WERI-Rb-1 (cell line): ENCODE data around the gene CAMK4.

Source experiments
- DNase-seq: peaks from one replicate; pipeline ENCODE4 v3.0.0-alpha.2; 2020
- H3K27ac ChIP-seq: fragments of 250-450 bp; sonication (Bioruptor Pico); 2 replicates; pipeline ENCODE4 v1.5.1; 2020; ENCODE audit warnings: mild to moderate bottlenecking, moderate library complexity
- H3K27me3 ChIP-seq: fragments of 250-450 bp; sonication (Bioruptor Pico); 2 replicates; pipeline ENCODE4 v1.5.1; 2021; ENCODE audit warnings: mild to moderate bottlenecking, low read depth, moderate library complexity; ENCODE audit not compliant: insufficient read depth, severe bottlenecking
- H3K36me3 ChIP-seq: fragments of 250-450 bp; sonication (Bioruptor Pico); 2 replicates; pipeline ENCODE4 v1.5.1; 2020; ENCODE audit warnings: mild to moderate bottlenecking, moderate library complexity
- H3K4me3 ChIP-seq: 2 replicates; pipeline ENCODE4 v1.5.1; 2011; ENCODE audit warnings: low read depth, mild to moderate bottlenecking, control low read depth, low read length
- H3K9me3 ChIP-seq: fragments of 250-450 bp; sonication (Bioruptor Pico); 2 replicates; pipeline ENCODE4 v1.5.1; 2021; ENCODE audit warnings: mild to moderate bottlenecking, moderate library complexity; ENCODE audit not compliant: severe bottlenecking
- TF ChIP-seq, protein P1 (sequence below): IDR thresholded peaks from 2 replicates; pipeline ENCODE4 v1.5.1; 2011; ENCODE audit warnings: low read depth, mild to moderate bottlenecking, control low read depth, inconsistent platforms, low read length

The CAMK4 gene

DNA sequence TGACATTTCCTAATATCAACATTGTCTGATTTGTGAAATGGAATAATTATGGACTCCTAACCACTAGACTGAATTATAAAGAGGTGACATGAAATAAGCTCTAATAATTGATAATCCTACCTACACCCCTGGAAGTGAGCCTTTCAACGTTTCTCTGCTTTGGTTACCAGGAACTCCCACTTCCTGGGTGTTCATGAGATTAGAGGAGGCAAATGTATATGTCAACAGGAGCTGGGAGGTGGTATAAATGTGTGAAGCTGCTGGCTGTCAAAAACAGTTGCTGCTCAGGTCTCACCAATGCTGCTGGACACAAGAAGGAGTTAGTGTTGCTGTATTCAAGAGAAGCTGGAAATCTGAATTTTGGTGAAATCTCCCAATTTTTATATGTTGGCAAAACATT, 96.8 kb downstream of the CAMK4 start:
- Histone ChIP-seq H3K9me3 (no peaks in the 10 kb centered on the region), H3K36me3 (no peaks in the 10 kb centered on the region), H3K4me3 (no peak overlapping the region), H3K27me3 (no peaks in the 10 kb centered on the region), H3K27ac (no peak overlapping the region)
- TF ChIP-seq, protein P1, sequence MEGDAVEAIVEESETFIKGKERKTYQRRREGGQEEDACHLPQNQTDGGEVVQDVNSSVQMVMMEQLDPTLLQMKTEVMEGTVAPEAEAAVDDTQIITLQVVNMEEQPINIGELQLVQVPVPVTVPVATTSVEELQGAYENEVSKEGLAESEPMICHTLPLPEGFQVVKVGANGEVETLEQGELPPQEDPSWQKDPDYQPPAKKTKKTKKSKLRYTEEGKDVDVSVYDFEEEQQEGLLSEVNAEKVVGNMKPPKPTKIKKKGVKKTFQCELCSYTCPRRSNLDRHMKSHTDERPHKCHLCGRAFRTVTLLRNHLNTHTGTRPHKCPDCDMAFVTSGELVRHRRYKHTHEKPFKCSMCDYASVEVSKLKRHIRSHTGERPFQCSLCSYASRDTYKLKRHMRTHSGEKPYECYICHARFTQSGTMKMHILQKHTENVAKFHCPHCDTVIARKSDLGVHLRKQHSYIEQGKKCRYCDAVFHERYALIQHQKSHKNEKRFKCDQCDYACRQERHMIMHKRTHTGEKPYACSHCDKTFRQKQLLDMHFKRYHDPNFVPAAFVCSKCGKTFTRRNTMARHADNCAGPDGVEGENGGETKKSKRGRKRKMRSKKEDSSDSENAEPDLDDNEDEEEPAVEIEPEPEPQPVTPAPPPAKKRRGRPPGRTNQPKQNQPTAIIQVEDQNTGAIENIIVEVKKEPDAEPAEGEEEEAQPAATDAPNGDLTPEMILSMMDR: no peak
- no peak for DNase-seq

DNA sequence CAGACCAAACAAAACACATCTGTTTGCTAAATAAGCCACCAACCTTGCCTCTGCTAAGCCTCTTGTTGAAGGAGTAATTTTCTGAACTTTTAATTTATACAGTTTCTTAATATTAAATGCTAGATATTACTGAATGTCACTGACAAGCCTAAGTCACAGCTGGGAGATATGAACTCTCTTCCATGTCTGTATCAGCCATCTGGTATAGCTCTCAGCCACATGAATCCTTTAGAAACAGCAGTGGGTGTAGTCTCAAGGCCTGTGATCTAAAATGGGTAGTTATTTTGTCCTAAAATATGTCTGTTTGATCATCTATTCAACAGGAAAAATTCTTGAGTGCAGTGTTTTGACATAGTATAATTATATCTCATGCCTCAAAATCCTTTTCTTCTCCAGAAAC, 97.2 kb downstream of the CAMK4 start:
- Histone ChIP-seq H3K36me3 (no peaks in the 10 kb centered on the region), H3K27ac (no peak overlapping the region), H3K4me3 (no peak overlapping the region), H3K9me3 (no peaks in the 10 kb centered on the region), H3K27me3 (no peaks in the 10 kb centered on the region)
- TF ChIP-seq, protein P1: no peak
- no peak for DNase-seq

DNA sequence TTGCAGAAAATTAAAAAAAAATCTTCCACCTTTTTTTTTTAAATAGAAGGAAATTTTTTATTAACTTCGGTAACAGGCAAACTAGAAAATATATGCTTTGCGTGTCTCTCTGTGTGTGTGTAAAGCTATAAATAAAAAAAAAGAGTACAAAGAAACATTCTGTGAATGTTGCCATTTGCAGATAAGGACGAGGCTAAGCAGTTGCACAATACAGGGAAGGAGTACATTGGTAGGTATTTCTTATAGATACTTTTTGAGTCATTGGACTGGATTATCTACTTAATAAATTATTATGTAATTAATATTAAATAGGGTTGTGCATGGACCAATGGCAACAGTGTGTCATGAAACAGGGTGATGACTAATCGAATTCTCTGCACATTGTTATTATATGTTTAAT, 102.4 kb downstream of the CAMK4 start:
- H3K36me3 ChIP-seq: no peaks in the 10 kb centered on the region
- TF ChIP-seq, protein P1: no peak
- no peak overlapping the region for H3K27ac ChIP-seq
- H3K27me3 ChIP-seq: no peaks in the 10 kb centered on the region
- no peaks in the 10 kb centered on the region for H3K9me3 ChIP-seq
- no peak overlapping the region for H3K4me3 ChIP-seq
- DNase-seq: no peak

DNA sequence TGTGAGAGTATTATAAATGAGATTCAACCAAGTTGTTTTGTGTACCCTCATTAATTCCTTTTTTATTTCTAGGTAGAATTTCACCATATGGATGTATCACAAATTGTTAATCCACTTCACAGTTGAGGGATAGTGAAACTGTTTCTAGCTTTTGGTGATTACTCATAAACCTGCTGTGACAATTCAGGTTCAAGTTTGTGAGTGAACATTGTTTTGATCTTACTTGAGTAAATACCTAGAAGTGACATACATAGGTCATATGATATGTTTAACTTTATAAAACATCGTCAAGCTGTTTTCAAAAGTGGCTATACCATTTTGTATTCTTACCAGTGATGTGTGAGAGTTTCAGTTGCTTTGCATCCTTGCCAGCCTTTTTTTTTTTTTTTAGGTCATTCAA, 112.9 kb downstream of the CAMK4 start:
- DNase-seq: no peak
- no peak overlapping the region for H3K27ac ChIP-seq
- TF ChIP-seq, protein P1: no peak

DNA sequence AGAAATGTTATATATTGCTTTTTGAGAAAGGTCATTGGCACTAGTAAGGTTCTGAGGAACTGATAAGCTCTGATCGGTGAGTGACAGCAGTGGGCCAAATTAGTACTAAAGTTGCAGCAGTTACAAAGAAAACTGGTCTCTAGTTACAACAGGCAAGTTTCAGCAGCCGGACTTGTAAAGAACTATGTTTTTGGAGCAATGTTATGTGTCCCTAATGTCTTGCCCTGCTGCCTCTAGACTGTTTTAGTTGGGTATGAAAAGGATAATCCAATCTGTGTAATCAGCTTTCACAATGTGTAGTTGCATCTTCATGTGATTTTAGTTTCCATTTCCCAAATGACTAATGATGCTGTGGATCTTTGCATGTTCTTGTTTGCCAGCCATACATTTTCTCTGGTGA, 113.5 kb downstream of the CAMK4 start:
- TF ChIP-seq, protein P1: no peak
- no peak for DNase-seq
- H3K27ac ChIP-seq: no peak overlapping the region
- H3K4me3 ChIP-seq: no peak overlapping the region
- no peaks in the 10 kb centered on the region for H3K27me3 ChIP-seq
- H3K36me3 ChIP-seq: no peaks in the 10 kb centered on the region
- H3K9me3 ChIP-seq: no peaks in the 10 kb centered on the region

More for the DNA sequence above, 112.9 kb downstream of the CAMK4 start:
- H3K4me3 ChIP-seq: no peak overlapping the region
- no peaks in the 10 kb centered on the region for H3K9me3 ChIP-seq
- no peaks in the 10 kb centered on the region for H3K27me3 ChIP-seq
- H3K36me3 ChIP-seq: no peaks in the 10 kb centered on the region

DNA sequence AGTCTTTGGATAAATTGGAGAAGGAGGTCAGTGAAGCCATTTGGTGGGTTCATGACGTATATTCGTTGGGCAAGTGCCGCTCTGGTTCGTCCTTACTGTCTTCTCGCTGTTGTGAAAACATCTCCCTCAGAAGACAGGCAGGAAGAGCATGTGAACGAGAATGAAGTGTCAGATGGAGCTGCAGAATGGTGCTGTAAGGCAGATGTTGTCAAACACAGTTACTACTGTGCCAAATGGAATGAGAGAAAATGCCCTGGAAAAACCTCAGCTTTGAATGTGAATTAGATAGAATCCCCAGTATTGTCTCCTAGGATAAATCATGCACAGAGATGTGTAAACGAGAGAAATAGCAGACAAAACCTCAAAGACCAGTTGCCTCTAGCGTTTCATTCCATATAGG, 121.5 kb downstream of the CAMK4 start:
- H3K4me3 ChIP-seq: no peak overlapping the region
- H3K9me3 ChIP-seq: no peaks in the 10 kb centered on the region
- no peaks in the 10 kb centered on the region for H3K36me3 ChIP-seq
- TF ChIP-seq, protein P1: no peak
- no peaks in the 10 kb centered on the region for H3K27me3 ChIP-seq
- no peak overlapping the region for H3K27ac ChIP-seq
- no peak for DNase-seq
